CD4-positive, CD25-positive, alpha-beta regulatory T cell (primary cell): ENCODE data around the gene MGLL. TPM values are rescaled to one million over a fixed set of nuclear protein-coding genes. Genes with fewer than 3 reads are reported as not detected.

ENCODE experiments used
- ATAC-seq, 2 donors: fragments of 150-1000 bp; cut with Tn5 transposase; one replicate each; pipeline ENCODE4 v1.10.0; 2021; ENCODE audit warnings: low read depth in 2 of 2, moderate number of reproducible peaks in 2 of 2, moderate library complexity in 1 of 2
- DNase-seq, 3 donors: peaks; one replicate each; pipeline versions ENCODE4 v3.0.0 to v3.0.0-alpha.2; 2012 to 2022; ENCODE audit warnings: mixed read lengths in 1 of 3
- H3K27ac ChIP-seq: one replicate; pipeline ENCODE4 v1.7.0; 2013; ENCODE audit warnings: mild to moderate bottlenecking, low read length; ENCODE audit not compliant: insufficient read depth, poor library complexity, severe bottlenecking
- H3K27me3 ChIP-seq: one replicate; pipeline ENCODE4 v1.7.0; 2013; ENCODE audit warnings: low read length; ENCODE audit not compliant: control insufficient read depth, insufficient read depth
- H3K36me3 ChIP-seq: one replicate; pipeline ENCODE4 v1.7.0; 2013; ENCODE audit warnings: mild to moderate bottlenecking, low read length, moderate library complexity; ENCODE audit not compliant: control insufficient read depth, insufficient read depth
- H3K4me1 ChIP-seq: 2 replicates; pipeline ENCODE4 v1.7.0; 2013; ENCODE audit warnings: mild to moderate bottlenecking, low read length; ENCODE audit not compliant: insufficient read depth, control insufficient read depth, poor library complexity, severe bottlenecking
- H3K4me3 ChIP-seq: one replicate; pipeline ENCODE4 v1.7.0; 2013; ENCODE audit warnings: low read depth, mild to moderate bottlenecking, low read length, moderate library complexity
- H3K9me3 ChIP-seq, 2 experiments: 1 replicate in 1 of 2; 2 replicates in 1 of 2; pipeline ENCODE4 v1.7.0; 2013; ENCODE audit warnings: low read length in 2 of 2, mild to moderate bottlenecking in 1 of 2, moderate library complexity in 1 of 2; ENCODE audit not compliant: control insufficient read depth in 2 of 2
- H3K27ac Mint-ChIP-seq, 3 donors: one replicate each; pipeline ENCODE4 v1.8.0; 2020 to 2022; ENCODE audit warnings: mild to moderate bottlenecking in 3 of 3, mixed read lengths in 3 of 3, moderate library complexity in 2 of 3
- H3K27me3 Mint-ChIP-seq: one replicate; pipeline ENCODE4 v1.8.0; 2022; ENCODE audit warnings: mild to moderate bottlenecking, mixed read lengths
- H3K36me3 Mint-ChIP-seq: one replicate; pipeline ENCODE4 v1.8.0; 2020; ENCODE audit warnings: mixed read lengths
- H3K4me1 Mint-ChIP-seq, 4 donors: one replicate each; pipeline ENCODE4 v1.8.0; 2020 to 2022; ENCODE audit warnings: mixed read lengths in 4 of 4, mild to moderate bottlenecking in 1 of 4
- H3K4me3 Mint-ChIP-seq, 4 donors: one replicate each; pipeline ENCODE4 v1.8.0; 2020 to 2022; ENCODE audit warnings: mild to moderate bottlenecking in 4 of 4, mixed read lengths in 4 of 4, moderate library complexity in 3 of 4
- H3K9me3 Mint-ChIP-seq, 7 donors: one replicate each; pipeline ENCODE4 v1.8.0; 2020 to 2022; ENCODE audit warnings: mixed read lengths in 7 of 7, mild to moderate bottlenecking in 3 of 7, moderate library complexity in 2 of 7
- polyA plus RNA-seq, 4 donors: library from polyadenylated mRNA; unstranded; fragments of 300-500 nt; fragmentation: Illumina TruSeq; gene quantifications; one replicate each; pipeline ENCODE4 v1.2.3, GENCODE V29; 2021
- total RNA-seq: library from RNA; stranded (reverse); gene quantifications from one replicate; pipeline ENCODE4 v1.2.3, GENCODE V29; 2022

The MGLL gene
- total and polyA plus RNA-seq, 5 donors from 2014 or later: 0.06 to 1.7 (median 1.4) TPM; not detected in 2

DNA sequence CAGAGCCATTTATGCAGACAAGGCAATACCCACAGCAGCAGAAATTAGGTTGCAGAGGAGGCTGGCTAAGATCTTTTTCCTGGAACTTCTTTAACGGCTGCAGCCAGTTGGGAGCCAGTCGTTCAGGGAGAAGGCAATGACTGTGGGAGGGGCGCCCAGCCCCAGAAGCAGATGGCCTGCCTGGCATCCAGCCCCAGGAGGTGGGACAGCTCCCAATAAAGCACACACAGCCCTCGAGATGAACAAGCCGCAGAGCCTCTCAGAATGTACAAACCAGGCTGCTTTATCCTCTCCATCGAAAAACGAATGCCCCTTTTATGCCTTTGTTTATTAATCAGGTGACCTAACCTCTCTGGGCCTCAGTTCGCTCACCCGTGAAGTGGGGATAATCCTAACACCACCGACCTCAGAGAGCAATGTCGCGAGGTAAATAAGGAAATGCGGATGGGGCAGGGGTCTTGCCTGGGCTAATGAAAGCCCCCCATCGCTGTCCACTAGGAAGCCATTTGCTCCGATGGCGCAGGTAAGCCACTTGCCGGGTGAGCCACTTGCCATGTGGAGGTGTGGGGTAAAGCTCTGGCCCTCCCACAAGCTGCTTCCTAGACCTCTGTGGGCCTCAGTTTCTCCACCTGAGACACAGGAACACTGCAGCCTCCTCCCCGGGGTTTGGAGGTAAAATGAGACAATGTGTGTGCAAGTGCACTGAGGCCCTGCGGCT lies 35.8 kb downstream of the MGLL start:
- Mint-ChIP-seq H3K27ac (no peak overlapping the region), H3K9me3 (no peaks in the 10 kb centered on the region)
- no peak for ATAC-seq

DNA sequence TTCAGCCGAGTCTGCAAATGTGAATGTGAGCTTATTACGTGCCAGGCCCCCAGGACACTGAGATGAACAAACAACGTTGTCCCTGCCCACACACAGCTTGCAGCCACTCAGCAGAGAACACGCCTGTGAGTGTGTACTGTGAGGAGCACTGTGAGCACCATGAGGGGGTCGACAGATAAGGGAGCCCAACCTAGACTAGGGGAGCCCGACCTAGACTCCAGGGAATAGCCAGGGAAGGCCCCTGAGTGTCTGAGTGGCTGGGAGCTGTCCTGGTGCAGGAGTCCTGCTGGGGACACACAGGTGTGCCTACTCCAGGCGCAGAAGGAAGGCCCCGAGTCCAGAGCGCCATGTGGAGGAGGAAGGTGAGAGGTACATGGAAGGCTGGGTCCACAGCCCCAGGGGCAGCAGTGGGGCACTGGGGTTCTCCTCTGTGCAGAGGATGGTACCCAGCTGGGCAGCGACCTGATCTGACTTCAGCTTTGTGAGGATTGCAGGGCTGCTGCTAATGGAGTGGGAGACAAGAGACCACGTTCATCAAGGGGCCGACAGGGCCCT lies 36.5 kb downstream of the MGLL start:
- no peak overlapping the region for H3K4me3 Mint-ChIP-seq
- H3K27ac ChIP-seq: no peak overlapping the region
- no peaks in the 10 kb centered on the region for H3K9me3 ChIP-seq
- H3K4me3 ChIP-seq: no peak overlapping the region
- no peaks in the 10 kb centered on the region for H3K4me1 ChIP-seq
- no peak for DNase-seq
- H3K36me3 ChIP-seq: no peaks in the 10 kb centered on the region
- no peaks in the 10 kb centered on the region for H3K9me3 Mint-ChIP-seq
- no peaks in the 10 kb centered on the region for H3K27me3 ChIP-seq
- H3K36me3 Mint-ChIP-seq: no peaks in the 10 kb centered on the region
- no peaks in the 10 kb centered on the region for H3K4me1 Mint-ChIP-seq
- H3K27ac Mint-ChIP-seq: no peak overlapping the region
- no peaks in the 10 kb centered on the region for H3K27me3 Mint-ChIP-seq
- no peak for ATAC-seq

More for the DNA sequence above, 35.8 kb downstream of the MGLL start:
- Histone ChIP-seq H3K4me3 (no peak overlapping the region), H3K27ac (no peak overlapping the region), H3K36me3 (no peaks in the 10 kb centered on the region), H3K4me1 (no peaks in the 10 kb centered on the region), H3K9me3 (no peaks in the 10 kb centered on the region), H3K27me3 (no peaks in the 10 kb centered on the region)
- peaks cover 0 to 2% (median 0%) of the 10 kb centered on the region in 4 donors for H3K4me1 Mint-ChIP-seq
- H3K36me3 Mint-ChIP-seq: no peaks in the 10 kb centered on the region
- no peak for DNase-seq
- H3K4me3 Mint-ChIP-seq: no peak overlapping the region
- H3K27me3 Mint-ChIP-seq: no peaks in the 10 kb centered on the region

DNA sequence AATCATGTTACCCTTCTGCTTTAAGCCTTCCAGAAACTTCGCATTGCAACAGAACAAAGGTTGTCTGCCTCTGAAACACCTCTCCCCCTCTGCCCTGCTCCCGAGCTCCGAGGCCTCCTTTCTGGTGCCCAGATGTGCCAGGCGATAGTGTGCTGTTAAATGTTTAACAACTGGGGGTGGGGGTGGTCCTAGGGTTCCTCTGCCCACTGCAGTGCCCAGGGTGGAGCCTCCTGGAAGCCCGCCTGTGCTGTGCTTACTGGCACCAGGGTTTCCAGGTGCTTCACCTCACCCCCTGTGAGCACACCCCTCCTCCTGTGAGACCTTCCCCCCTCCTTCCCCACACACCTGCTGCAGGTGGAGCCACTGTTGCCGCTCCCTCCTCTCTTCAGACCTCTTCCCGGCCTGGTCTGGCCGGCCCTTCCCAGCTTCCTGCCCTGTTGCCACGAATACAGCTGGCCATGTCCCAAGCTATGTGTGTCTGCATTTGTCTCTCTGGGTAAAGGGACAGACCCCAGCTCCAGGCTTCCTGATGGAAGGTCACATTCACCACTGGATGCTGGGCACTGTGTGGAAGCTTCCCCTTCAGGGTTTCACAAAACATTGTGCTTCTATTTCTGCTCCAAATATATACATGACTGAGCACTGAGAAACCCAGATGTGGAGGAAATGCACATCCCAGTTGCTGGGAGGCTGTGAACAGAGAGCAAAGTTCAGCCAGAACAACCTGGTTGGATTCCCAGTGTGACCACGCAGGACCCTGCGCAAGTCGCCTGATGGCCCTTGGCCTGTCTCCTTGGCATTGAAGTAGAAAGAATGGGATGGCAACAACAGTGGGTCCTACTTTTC lies 37.2 kb downstream of the MGLL start:
- Mint-ChIP-seq H3K4me3 (no peak overlapping the region), H3K9me3 (no peaks in the 10 kb centered on the region), H3K27ac (no peak overlapping the region), H3K27me3 (no peaks in the 10 kb centered on the region), H3K36me3 (no peaks in the 10 kb centered on the region), H3K4me1 (no peaks in the 10 kb centered on the region)
- no peaks in the 10 kb centered on the region for H3K27me3 ChIP-seq
- no peaks in the 10 kb centered on the region for H3K4me1 ChIP-seq
- H3K27ac ChIP-seq: no peak overlapping the region
- DNase-seq (no peak), ATAC-seq (no peak)
- no peaks in the 10 kb centered on the region for H3K36me3 ChIP-seq
- no peaks in the 10 kb centered on the region for H3K9me3 ChIP-seq
- H3K4me3 ChIP-seq: no peak overlapping the region

DNA sequence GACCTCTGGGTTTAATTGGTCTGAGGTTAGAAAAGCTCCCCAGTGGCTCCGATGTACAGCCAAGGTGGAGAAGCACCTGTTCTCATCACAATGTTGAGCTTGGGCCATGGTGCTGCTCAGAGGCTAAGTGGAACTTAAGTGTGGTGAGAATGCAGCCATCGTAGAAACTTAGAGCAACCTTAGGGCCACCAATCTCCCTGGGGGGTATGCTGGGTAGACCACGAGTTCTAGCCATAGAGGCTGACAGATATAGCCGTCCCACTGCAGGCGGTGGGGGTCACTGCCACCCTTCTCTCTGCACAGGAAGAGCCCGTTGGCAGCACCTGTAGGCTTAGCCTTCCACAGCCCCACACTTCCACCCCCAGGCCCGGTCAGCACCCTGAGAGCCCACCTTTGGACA lies 38.0 kb downstream of the MGLL start:
- peaks cover 5% of the 10 kb centered on the region for H3K27me3 Mint-ChIP-seq
- Histone ChIP-seq H3K27me3 (no peaks in the 10 kb centered on the region), H3K27ac (no peak overlapping the region), H3K36me3 (no peaks in the 10 kb centered on the region), H3K9me3 (no peaks in the 10 kb centered on the region), H3K4me1 (no peaks in the 10 kb centered on the region), H3K4me3 (no peak overlapping the region)
- no peak overlapping the region for H3K4me3 Mint-ChIP-seq
- no peaks in the 10 kb centered on the region for H3K9me3 Mint-ChIP-seq
- ATAC-seq: no peak
- no peaks in the 10 kb centered on the region for H3K4me1 Mint-ChIP-seq
- DNase-seq: no peak
- H3K36me3 Mint-ChIP-seq: no peaks in the 10 kb centered on the region
- no peak overlapping the region for H3K27ac Mint-ChIP-seq

DNA sequence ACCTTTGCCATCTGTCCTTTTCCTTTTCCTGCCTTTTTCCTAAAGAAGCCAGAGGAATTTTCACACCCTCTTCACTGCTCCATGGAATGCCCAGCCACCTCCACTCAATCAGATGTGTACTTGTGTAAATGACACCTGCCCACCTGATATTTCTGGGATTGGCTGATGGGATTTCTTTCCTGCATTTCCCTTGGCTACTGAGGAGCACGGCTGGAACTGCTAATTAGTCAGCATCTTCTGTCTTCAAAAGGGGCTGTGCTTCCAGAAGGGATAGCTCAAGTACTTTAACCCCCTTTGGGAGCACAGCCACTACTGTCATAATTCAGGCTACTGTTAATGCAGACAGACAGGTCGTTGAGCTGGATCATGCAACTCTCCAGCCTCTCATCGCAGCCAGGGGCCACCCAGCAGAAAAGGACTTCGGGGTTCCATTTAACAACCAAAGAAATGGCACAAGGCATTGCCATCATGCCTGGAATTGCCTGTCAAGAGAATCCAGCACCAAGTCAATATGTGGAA lies 38.6 kb downstream of the MGLL start:
- ATAC-seq (no peak), DNase-seq (no peak)
- Mint-ChIP-seq H3K36me3 (no peaks in the 10 kb centered on the region), H3K27me3 (peaks cover 5% of the 10 kb centered on the region), H3K9me3 (no peaks in the 10 kb centered on the region), H3K4me1 (no peaks in the 10 kb centered on the region), H3K27ac (no peak overlapping the region), H3K4me3 (no peak overlapping the region)
- Histone ChIP-seq H3K4me3 (no peak overlapping the region), H3K27me3 (no peaks in the 10 kb centered on the region), H3K27ac (no peak overlapping the region), H3K36me3 (no peaks in the 10 kb centered on the region), H3K9me3 (no peaks in the 10 kb centered on the region), H3K4me1 (no peaks in the 10 kb centered on the region)

DNA sequence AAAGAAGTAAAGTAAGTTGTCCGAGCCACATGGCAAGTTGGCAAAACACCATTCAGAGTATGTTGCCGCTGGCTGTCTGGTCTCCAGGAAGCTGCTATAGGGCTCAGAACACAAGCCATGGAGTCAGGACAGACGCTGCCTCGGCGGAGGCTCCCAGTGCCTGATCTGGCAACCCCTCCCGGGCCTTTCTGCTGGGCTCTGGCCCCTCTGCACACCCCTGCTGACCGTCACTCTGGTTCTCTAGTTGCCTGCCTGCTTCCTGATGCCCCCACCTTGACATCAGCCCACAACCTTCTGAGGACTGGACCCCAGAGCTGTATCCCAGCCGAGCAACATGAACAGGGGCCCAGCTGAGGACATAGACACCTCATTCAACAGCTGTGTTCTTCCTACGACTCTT lies 39.1 kb downstream of the MGLL start:
- H3K27me3 ChIP-seq: no peaks in the 10 kb centered on the region
- Mint-ChIP-seq H3K9me3 (no peaks in the 10 kb centered on the region), H3K4me3 (no peak overlapping the region), H3K4me1 (no peaks in the 10 kb centered on the region), H3K36me3 (no peaks in the 10 kb centered on the region), H3K27ac (no peak overlapping the region), H3K27me3 (peaks cover 7% of the 10 kb centered on the region)
- DNase-seq: no peak
- no peak for ATAC-seq
- no peak overlapping the region for H3K4me3 ChIP-seq
- no peaks in the 10 kb centered on the region for H3K4me1 ChIP-seq
- no peaks in the 10 kb centered on the region for H3K9me3 ChIP-seq
- no peak overlapping the region for H3K27ac ChIP-seq
- no peaks in the 10 kb centered on the region for H3K36me3 ChIP-seq

DNA sequence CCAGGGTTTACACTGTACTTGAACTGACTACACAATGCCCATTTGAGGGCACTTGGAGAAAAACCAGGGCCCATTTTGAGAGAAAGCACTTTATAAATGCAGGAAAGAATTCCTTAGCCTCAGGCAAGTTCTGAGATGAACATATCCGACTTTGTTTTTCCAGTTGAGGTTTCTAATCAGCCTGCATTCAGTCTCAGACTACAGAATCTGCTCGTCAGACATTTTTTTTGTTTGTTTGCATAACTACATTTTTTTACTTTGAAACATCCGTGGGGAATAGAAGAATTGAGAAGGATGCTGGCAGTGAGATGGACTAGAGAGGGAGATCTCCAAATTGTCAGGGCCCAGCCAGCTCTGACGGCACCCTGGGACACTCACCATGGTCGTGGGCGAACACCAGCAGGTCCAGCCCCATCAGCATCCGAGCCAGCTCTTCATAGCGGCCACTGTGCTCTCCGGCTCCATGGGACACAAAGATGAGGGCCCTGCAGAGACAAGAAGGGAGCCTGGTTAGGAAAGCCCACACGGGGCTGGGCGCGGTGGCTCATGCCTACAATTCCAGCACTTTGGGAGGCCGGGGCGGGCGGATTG lies 40.8 kb downstream of the MGLL start:
- no peaks in the 10 kb centered on the region for H3K9me3 ChIP-seq
- H3K27ac Mint-ChIP-seq: no peak overlapping the region
- no peak for DNase-seq
- no peak overlapping the region for H3K27ac ChIP-seq
- no peaks in the 10 kb centered on the region for H3K36me3 ChIP-seq
- peaks cover 9% of the 10 kb centered on the region for H3K27me3 Mint-ChIP-seq
- H3K27me3 ChIP-seq: no peaks in the 10 kb centered on the region
- no peaks in the 10 kb centered on the region for H3K36me3 Mint-ChIP-seq
- H3K4me3 ChIP-seq: no peak overlapping the region
- peaks cover 0 to 4% (median 0%) of the 10 kb centered on the region in 7 donors for H3K9me3 Mint-ChIP-seq
- H3K4me1 Mint-ChIP-seq: no peaks in the 10 kb centered on the region
- no peak overlapping the region for H3K4me3 Mint-ChIP-seq
- no peaks in the 10 kb centered on the region for H3K4me1 ChIP-seq
- no peak for ATAC-seq
